ENCODE data around the gene IGSF8.
"Not testable (repeated sequence)": the region's sequence is repeated elsewhere in the genome, so short reads cannot be mapped to it uniquely, and the experiment has no call there.

Gene IGSF8

GRCh38 chr1:160129558-160129957 is 31.1 kb upstream of the IGSF8 start:
- DNase-seq = no peak
- Histone ChIP-seq H3K27me3 (no peaks in the 10 kb centered on the region), H3K4me3 (no peak overlapping the region), H3K27ac (peak overlapping the region; percentile 74 to 93), H3K9me3 (no peaks in the 10 kb centered on the region), H3K36me3 (peaks cover 60 to 67% (median 61%) of the 10 kb centered on the region in 3 donors), H3K4me1 (peaks cover 0 to 77% (median 34%) of the 10 kb centered on the region in 4 donors)
- intact Hi-C loops (cut with DNase I; ENCODE audit: low total_unique reads) = no loop called here
- no peak for TF ChIP-seq CTCF (IDR thresholded peaks at IDR 0.05)

DNA sequence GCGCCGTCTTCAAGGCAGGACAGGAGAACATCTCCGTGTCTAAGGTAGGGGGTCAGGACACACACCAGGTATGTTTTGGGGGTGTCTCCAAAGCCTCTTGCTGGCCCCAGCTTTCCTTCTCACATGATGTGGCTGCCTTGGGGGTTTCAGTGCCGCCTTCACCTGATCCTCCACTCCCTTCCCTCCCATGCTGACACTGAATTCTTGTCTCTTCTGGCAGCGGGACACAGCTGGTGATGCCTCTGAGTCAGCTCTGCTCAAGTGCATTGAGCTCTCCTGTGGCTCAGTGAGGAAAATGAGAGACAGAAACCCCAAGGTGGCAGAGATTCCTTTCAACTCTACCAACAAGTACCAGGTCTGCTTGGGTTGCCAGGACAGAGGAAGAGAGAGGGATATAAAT is 30.6 kb upstream of the IGSF8 start:
- TF ChIP-seq CTCF (IDR thresholded peaks at IDR 0.05) = no peak
- peak overlapping the region; percentile 74 to 93 for H3K27ac ChIP-seq
- no peak for DNase-seq
- peaks cover 60 to 72% (median 62%) of the 10 kb centered on the region in 3 donors for H3K36me3 ChIP-seq
- intact Hi-C loops (cut with DNase I; ENCODE audit: low total_unique reads) = no loop called here
- peaks cover 0 to 82% (median 39%) of the 10 kb centered on the region in 4 donors for H3K4me1 ChIP-seq
- H3K27me3 ChIP-seq = no peaks in the 10 kb centered on the region
- H3K9me3 ChIP-seq = no peaks in the 10 kb centered on the region
- no peak overlapping the region for H3K4me3 ChIP-seq

DNA sequence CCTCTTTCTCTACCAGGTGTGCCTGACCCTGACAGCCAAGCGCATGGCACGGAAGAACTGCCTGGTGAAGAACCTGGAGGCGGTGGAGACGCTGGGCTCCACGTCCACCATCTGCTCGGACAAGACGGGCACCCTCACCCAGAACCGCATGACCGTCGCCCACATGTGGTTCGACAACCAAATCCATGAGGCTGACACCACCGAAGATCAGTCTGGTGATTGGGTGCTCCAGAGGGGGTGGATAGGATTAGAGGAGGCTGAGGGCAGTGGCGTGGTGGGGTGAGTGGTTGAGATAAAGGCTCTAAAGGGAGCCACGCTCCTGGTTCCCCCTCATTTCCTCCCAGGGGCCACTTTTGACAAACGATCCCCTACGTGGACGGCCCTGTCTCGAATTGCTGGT is 30.2 kb upstream of the IGSF8 start:
- peaks cover 0 to 86% (median 43%) of the 10 kb centered on the region in 4 donors for H3K4me1 ChIP-seq
- no peaks in the 10 kb centered on the region for H3K27me3 ChIP-seq
- H3K36me3 ChIP-seq = peaks cover 62 to 75% (median 62%) of the 10 kb centered on the region in 3 donors
- no peak for DNase-seq
- no peak for TF ChIP-seq CTCF (IDR thresholded peaks at IDR 0.05)
- intact Hi-C loops (cut with DNase I; ENCODE audit: low total_unique reads) = no loop called here
- H3K9me3 ChIP-seq = no peaks in the 10 kb centered on the region
- H3K27ac ChIP-seq = peak overlapping the region; percentile 74 to 93
- H3K4me3 ChIP-seq = no peak overlapping the region

GRCh38 chr1:160127865-160128523 is 29.6 kb upstream of the IGSF8 start:
- H3K36me3 ChIP-seq = peaks cover 66 to 75% (median 67%) of the 10 kb centered on the region in 3 donors
- no peaks in the 10 kb centered on the region for H3K9me3 ChIP-seq
- peak overlapping the region; percentile 74 to 93 for H3K27ac ChIP-seq
- H3K4me1 ChIP-seq = peaks cover 0 to 88% (median 46%) of the 10 kb centered on the region in 4 donors
- H3K4me3 ChIP-seq = no peak overlapping the region
- no peak for DNase-seq
- TF ChIP-seq CTCF (IDR thresholded peaks at IDR 0.05) = no peak
- intact Hi-C loops (cut with DNase I; ENCODE audit: low total_unique reads) = no loop called here
- H3K27me3 ChIP-seq = no peaks in the 10 kb centered on the region

DNA sequence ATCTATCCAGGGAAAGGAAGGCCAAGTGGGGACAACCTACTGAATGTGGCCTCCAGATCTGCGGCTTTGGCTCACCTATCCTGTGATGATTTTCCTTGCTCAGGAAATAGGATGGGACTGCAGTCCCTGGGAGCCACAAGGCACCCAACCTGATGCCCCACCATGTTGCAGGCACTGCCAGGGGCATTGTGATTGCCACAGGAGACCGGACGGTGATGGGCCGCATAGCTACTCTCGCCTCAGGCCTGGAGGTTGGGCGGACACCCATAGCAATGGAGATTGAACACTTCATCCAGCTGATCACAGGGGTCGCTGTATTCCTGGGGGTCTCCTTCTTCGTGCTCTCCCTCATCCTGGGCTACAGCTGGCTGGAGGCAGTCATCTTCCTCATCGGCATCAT is 29.0 kb upstream of the IGSF8 start:
- intact Hi-C loops (cut with DNase I; ENCODE audit: low total_unique reads) = no loop called here
- Histone ChIP-seq H3K9me3 (no peaks in the 10 kb centered on the region), H3K4me1 (peaks cover 0 to 82% (median 43%) of the 10 kb centered on the region in 4 donors), H3K27me3 (no peaks in the 10 kb centered on the region), H3K4me3 (no peak overlapping the region), H3K36me3 (peaks cover 70 to 76% (median 73%) of the 10 kb centered on the region in 3 donors), H3K27ac (peak overlapping the region; percentile 74 to 93)
- no peak for TF ChIP-seq CTCF (IDR thresholded peaks at IDR 0.05)
- DNase-seq = no peak

GRCh38 chr1:160126342-160126741 is 27.9 kb upstream of the IGSF8 start:
- H3K4me1 ChIP-seq = peaks cover 0 to 77% (median 36%) of the 10 kb centered on the region in 4 donors
- H3K4me3 ChIP-seq; DNase-seq; H3K27me3 ChIP-seq; H3K9me3 ChIP-seq; intact Hi-C loops (cut with DNase I; ENCODE audit: low total_unique reads): not testable (repeated sequence)
- peaks cover 77 to 86% (median 82%) of the 10 kb centered on the region in 3 donors for H3K36me3 ChIP-seq
- peak overlapping the region; percentile 33 to 56 for H3K27ac ChIP-seq

All from tibial artery (tissue), 4 donors.